Uterus (tissue), 2 donors: Measurements from ENCODE around the gene SIPA1.

Experiments used
- POLR2A ChIP-seq, 2 donors: fragments of 450-650 bp; IDR thresholded peaks; one replicate each; pipeline ENCODE4 v1.6.1; 2016; ENCODE audit warnings: antibody characterized with exemption in 2 of 2, mild to moderate bottlenecking in 1 of 2, moderate library complexity in 1 of 2
- TF ChIP-seq, protein P1 (sequence below), 4 experiments: fragments of 200-600 bp in 2 of 4; fragments of 450-650 bp in 2 of 4; sonication (generic) in 2 of 4; IDR thresholded peaks; one replicate each; pipeline ENCODE4 v1.5.1; 2016 to 2019; ENCODE audit warnings: antibody characterized with exemption in 4 of 4, mild to moderate bottlenecking in 2 of 4, moderate library complexity in 1 of 4

DNA sequence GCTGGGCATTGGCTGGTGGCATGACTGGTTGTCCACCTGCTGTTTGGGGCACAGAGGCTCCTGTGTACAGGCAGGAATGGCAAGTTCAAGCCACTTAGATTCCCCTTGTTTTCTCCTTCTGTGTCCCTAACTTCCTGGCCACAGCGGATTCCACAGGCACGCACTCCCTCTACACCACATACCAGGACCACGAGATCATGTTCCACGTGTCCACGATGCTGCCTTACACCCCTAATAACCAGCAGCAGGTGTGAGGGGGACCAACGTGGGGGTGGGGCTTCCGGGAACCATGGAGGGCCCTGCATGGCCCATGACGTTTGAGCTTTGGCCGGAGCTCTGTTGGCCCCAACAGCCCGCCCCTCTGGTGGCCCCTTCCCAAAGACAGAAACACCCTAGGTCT, 7.8 kb downstream of the SIPA1 start:
- TF ChIP-seq, protein P1, sequence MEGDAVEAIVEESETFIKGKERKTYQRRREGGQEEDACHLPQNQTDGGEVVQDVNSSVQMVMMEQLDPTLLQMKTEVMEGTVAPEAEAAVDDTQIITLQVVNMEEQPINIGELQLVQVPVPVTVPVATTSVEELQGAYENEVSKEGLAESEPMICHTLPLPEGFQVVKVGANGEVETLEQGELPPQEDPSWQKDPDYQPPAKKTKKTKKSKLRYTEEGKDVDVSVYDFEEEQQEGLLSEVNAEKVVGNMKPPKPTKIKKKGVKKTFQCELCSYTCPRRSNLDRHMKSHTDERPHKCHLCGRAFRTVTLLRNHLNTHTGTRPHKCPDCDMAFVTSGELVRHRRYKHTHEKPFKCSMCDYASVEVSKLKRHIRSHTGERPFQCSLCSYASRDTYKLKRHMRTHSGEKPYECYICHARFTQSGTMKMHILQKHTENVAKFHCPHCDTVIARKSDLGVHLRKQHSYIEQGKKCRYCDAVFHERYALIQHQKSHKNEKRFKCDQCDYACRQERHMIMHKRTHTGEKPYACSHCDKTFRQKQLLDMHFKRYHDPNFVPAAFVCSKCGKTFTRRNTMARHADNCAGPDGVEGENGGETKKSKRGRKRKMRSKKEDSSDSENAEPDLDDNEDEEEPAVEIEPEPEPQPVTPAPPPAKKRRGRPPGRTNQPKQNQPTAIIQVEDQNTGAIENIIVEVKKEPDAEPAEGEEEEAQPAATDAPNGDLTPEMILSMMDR (IDR thresholded peaks at IDR 0.05), result no peak
- no peak for TF ChIP-seq POLR2A (IDR thresholded peaks at IDR 0.05)
